Stimulated activated CD4-positive, alpha-beta T cell treated with anti-CD3 and anti-CD28 coated beads, Interleukin-4, amount 100 ng/mL, for 24 hours (primary cell): Measurements from ENCODE around the gene CDNF.
"Not testable (repeated sequence)": the region's sequence is repeated elsewhere in the genome, so short reads cannot be mapped to it uniquely, and the experiment has no call there.

ENCODE experiments used
- DNase-seq: peaks from one replicate; pipeline ENCODE4 v3.0.0-alpha.2; 2020

The CDNF gene

DNA sequence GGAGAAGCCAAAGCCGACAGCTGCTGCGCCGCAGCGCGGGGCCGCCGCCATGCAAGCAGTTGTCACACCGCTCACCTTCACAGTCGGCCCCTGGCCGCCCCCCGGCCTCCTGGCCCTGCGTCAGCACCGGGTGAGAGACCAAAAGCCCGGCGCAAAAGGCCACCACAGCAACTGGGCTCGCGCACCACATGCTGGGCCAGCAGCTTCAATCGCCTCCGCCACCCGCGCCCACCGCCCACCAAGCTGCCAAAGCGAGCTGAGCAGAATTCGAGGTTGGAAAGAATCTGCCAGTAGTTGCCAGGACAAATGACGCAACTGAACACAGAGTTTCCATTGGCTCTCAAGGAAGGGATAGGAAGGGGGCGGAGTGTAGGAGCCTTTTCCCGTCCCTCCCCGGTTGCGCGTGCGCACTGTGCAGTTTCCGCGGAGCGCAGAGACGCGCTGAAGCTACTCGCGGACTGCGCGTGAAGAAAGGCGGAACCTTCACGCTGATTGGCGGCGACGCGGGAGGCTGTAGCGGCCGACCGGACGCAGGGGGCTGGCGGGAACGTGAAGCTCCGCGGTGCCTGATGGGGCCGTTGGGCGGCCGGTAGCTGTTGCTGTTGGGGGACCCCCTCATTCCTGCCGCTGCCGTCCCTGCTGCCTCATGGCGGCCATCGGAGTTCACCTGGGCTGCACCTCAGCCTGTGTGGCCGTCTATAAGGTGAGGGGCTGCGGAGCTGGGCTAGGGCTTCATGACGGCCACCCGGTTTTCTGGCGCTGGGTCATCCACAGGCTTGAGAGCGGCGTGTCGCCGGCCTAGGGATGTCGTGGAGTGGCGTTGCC lies at the start of gene CDNF, which contains the start of the genes HSPA14 and MSANTD7:
TSS of gene CDNF (minus strand) at position 281 of the 825 bp plus-strand sequence. CDS start at position 190, 91 bp downstream.
TSS of gene HSPA14 (plus strand) at position 550 of the 825 bp plus-strand sequence. CDS start at position 647, 97 bp downstream.
TSS of gene MSANTD7 (plus strand) at position 550 of the 825 bp plus-strand sequence. CDS start 3,979 bp downstream, outside the sequence.
- peak; percentile 99 for DNase-seq

DNA sequence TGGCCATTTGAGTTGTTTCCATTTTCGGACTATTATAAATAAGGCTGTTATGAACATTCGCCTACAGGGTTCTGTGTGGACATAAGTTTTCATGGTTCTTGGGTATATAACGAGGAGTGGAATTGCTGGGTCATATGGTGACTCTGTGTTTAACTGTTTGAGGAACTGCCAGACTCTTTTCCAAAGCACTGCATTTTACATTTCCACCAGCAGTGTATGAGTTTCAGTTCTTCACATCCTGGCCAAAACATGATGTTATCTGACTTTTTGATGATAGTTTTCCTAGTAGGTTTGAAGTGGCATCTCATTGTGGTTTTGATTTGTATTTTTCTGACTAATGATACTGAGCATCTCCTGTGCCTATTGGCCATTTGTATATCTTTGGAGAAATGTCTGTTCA lies 46.2 kb upstream of the CDNF start:
- DNase-seq, result no peak

GRCh38 chr10:14880229-14880628 lies 42.4 kb upstream of the CDNF start:
- DNase-seq, result no peak

GRCh38 chr10:14879928-14880193 lies 42.0 kb upstream of the CDNF start:
- no peak for DNase-seq

DNA sequence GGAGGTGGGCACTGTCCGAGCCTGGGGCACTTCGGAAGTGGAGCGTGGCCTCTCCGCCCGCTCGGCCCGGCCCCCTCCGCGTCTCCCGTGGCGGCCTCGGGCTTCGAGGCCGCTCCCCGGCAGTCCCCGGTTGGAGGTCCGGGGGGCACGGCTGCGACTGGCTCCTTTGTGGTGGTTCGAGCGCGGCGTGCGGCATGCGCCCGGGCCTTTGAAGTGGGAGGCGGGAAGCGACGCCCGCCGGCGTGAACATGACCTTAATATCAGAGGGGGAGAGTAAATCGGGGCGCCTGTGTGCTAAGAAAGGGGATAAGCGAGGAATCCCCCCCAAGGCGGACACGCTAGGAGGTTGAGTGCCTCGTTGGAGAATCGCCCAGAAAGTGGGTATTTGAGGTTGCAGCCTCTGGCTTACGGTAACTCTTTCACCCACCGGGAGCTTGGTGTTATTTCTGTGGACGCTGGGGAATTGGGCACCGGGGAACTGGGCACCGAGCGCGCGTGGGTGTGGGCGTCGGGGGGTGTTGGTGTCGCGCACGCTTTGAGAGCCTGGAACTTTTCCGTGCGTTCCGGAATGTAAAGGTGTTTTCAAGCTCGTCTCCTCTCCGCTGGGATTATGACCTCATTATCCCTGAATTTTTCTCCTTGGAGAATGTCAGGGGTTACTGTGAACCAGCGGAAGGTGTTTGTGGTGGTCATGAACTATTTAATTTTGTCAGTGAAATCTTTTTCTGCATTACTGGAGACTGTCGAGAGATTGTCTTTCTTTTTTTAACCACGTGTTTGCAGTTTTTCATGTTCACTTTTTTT lies 41.5 kb upstream of the CDNF start:
- peak; percentile 45 for DNase-seq

- DNase-seq, result peak; percentile 93
These were observed 40.7 kb upstream of the CDNF start, which contains the start of gene SUV39H2 for GRCh38 chr10:14878266-14879123. Gene SUV39H2, plus strand, starts transcription at chr10:14878866. Its CDS starts 23 bp downstream, at chr10:14878889.

- DNase-seq, result no peak
These were observed 38.9 kb upstream of the CDNF start for GRCh38 chr10:14876764-14877163.

DNA sequence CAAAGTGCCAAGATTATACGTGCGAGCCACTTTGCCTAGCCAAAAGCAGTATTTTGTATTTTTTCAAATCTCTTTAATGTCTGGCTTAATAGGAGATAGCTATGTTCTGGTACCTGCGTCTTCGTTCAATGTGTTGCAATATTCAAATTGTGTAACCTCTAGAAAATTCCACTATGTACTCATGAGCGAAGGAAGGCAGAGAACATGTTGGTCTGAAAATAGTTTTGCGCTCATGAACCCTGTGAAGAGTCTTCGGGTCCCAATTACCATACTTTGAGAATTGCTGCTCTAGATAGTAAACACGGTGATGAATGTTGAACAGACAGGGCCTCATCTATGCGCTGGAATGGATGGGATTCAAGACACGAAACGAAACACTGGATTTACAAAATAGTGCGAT lies 38.1 kb upstream of the CDNF start:
- DNase-seq, result no peak

- DNase-seq, result no peak
These were observed 35.4 kb upstream of the CDNF start for GRCh38 chr10:14873090-14873760.

DNA sequence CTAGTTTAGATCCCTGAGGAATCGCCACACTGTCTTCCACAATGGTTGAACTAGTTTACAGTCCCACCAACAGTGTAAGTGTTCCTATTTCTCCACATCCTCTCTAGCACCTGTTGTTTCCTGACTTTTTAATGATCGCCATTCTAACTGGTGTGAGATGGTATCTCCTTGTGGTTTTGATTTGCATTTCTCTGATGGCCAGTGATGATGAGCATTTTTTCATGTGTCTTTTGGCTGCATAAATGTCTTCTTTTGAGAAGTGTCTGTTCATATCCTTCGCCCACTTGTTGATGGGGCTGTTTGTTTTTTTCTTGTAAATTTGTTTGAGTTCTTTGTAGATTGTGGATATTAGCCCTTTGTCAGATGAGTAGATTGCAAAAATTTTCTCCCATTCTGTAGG lies 27.0 kb upstream of the CDNF start:
- DNase-seq, result not testable (repeated sequence)

- not testable (repeated sequence) for DNase-seq
These were observed 26.6 kb upstream of the CDNF start for GRCh38 chr10:14864466-14864865.

DNA sequence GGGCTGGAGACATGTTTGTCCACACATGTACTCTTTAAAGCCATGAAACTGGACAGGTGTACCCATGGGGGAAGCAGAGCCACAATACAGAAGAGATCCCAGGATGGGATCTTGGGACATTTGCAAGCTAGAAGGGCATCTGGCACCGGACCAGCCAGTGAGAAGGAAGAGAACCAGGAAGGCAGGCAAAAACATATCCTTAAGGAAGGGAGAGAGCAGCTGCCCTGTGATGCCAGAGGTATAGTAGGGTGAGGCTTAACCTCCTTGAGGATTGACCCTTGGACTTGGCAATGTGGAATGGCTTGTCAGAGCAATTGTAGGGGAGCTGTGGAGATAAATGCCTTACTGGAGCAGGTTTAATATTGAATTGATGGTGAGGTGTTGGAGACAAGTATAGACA lies 23.0 kb upstream of the CDNF start:
- no peak for DNase-seq

DNA sequence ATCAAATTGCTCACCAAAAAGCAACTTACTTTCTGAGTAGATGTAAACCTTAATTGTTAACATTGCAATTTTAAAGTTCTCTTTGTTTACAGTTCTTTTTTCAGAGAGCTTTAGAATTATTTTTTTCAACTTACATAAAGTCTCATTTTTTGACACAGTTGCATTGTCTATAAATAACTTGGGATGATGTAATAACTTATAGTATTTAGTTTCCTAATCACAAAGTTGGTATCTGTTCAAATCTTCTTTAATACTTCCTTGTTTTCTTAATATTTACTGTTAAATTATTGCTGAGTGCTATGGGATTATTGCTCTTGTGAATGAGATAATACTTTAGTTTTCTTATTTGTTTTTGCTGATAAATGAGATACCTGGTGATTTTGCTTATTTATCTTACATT lies 21.9 kb upstream of the CDNF start:
- DNase-seq, result no peak

DNA sequence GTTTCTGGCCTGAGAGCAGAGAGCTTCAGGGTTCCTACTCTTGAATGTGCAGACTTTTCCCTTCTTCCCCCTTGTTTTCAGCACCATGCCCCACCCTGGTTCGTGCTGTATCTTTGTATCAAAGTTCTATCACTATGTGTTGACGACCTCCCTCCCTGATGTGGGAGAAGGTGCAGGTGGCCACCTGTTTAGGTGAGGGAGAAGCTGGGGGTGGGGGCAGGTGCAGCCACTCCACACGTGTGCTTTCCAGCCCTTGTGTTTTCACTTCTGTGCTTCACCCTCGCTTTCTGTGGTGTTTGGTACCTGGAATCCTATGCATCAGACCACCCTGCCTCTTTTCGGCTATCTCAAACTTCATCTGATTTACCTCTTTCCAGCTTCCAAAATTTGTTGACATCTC lies 21.2 kb upstream of the CDNF start:
- no peak for DNase-seq

- no peak for DNase-seq
These were observed 20.6 kb upstream of the CDNF start for GRCh38 chr10:14858338-14858960.

GRCh38 chr10:14855453-14855852 lies 17.6 kb upstream of the CDNF start:
- no peak for DNase-seq

DNA sequence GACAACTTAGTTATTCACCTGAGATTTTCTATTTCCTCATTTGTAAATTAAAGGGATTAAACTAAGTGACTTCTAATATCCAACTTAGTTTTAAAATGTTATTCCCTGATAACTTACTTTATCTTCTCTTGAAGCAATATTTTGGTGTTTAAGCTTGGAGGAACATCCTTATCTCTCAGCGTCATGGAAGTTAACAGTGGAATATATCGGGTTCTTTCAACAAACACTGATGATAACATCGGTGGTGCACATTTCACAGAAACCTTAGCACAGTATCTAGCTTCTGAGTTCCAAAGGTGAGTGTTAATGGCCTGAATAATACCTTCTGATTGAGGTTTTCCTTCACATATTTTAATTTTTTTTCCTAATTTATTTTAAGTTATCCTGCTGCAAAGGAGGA lies 14.4 kb upstream of the CDNF start:
- DNase-seq, result no peak

DNA sequence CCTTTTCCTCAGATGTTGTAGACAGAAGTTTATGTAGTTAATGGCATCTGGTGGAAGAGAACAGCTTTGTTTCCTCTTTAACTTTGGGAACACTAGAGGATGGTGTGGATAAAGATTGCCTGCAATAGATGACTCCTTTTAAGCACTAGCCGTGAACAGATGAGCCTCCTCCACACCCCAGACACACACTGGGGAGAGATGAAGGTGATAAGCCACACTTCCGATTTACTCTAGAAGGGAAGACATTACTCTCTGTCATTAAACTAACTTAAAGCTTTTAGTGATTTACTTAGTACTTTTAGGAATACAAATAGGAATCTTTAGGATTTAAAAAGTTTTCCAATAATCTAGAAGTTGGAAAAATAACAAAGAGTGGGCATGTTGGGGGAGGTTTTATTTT lies 7.1 kb upstream of the CDNF start:
- DNase-seq, result no peak

DNA sequence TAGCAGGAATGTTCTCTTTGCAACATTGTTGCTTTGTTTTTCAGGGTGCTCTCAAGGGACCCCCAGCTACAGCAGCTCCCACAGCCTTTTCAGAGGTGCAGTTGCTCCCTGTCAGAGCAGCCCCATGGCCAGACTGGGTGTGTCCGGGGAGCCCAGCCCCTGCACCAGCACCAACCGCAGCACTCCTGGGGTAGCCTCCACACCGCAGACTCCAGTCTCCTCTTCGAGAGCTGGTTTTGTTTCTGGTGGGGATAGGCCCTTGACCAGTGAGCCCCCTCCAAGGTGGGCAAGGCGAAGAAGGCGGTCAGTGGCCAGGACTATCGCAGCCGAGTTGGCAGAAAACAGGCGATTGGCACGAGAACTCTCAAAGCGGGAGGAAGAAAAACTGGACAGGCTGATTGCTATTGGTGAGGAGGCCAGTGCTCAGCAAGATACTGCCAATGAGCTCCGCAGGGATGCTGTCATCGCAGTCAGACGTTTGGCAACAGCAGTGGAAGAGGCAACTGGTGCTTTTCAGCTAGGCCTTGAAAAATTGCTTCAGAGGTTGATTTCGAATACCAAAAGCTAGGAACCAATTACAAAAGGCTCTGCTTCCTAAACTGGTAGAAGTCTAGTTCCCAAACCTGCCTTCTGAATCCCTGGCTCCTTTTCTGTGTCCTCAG lies 5.6 kb upstream of the CDNF start:
- no peak for DNase-seq

GRCh38 chr10:14840178-14840577 lies 2.3 kb upstream of the CDNF start:
- no peak for DNase-seq

- DNase-seq, result no peak
These were observed 1.5 kb upstream of the CDNF start for GRCh38 chr10:14839305-14839695.
